Upper lobe of left lung (tissue), 6 donors: ENCODE data around the gene FAM53B. TPM values are rescaled to one million over a fixed set of nuclear protein-coding genes. Genes with fewer than 3 reads are reported as not detected.

ENCODE experiments used
- ATAC-seq, 2 donors: fragments of 200-7000 bp; cut with Tn5 transposase; one replicate each; pipeline ENCODE4 v1.9.1; 2022; ENCODE audit warnings: mild to moderate bottlenecking in 2 of 2, moderate library complexity in 2 of 2; ENCODE audit not compliant: low FRiP score in 2 of 2
- DNase-seq, 2 donors: peaks; one replicate each; pipeline ENCODE4 v3.0.0-alpha.2; 2019 to 2020
- H3K27ac ChIP-seq, 4 donors: fragments of 200-600 bp; sonication (generic); one replicate each; pipeline ENCODE4 v1.5.1; 2016 to 2019
- H3K27me3 ChIP-seq, 4 donors: fragments of 200-600 bp; sonication (generic); one replicate each; pipeline ENCODE4 v1.5.1; 2017 to 2019
- H3K36me3 ChIP-seq, 4 donors: fragments of 200-600 bp; sonication (generic); one replicate each; pipeline ENCODE4 v1.5.1; 2016 to 2019
- H3K4me1 ChIP-seq, 4 donors: fragments of 200-600 bp; sonication (generic); one replicate each; pipeline ENCODE4 v1.5.1; 2018 to 2019
- H3K4me3 ChIP-seq, 4 donors: fragments of 200-600 bp; sonication (generic); one replicate each; pipeline ENCODE4 v1.5.1; 2017 to 2019; ENCODE audit warnings: mild to moderate bottlenecking in 2 of 4, moderate library complexity in 1 of 4
- H3K9me3 ChIP-seq, 4 donors: fragments of 200-600 bp; sonication (generic); one replicate each; pipeline ENCODE4 v1.5.1; 2018 to 2019
- EP300 ChIP-seq, 4 donors: sonication (generic); formaldehyde crosslinking; IDR thresholded peaks; one replicate each; pipeline ENCODE4 v1.5.1; 2017; ENCODE audit warnings: antibody characterized with exemption in 4 of 4, control low read depth in 2 of 4
- POLR2A ChIP-seq, 4 donors: fragments of 450-650 bp; IDR thresholded peaks; one replicate each; pipeline ENCODE4 v1.5.1; 2016 to 2017; ENCODE audit warnings: antibody characterized with exemption in 4 of 4, mild to moderate bottlenecking in 2 of 4
- POLR2AphosphoS5 ChIP-seq, 2 donors: sonication (generic); formaldehyde crosslinking; IDR thresholded peaks; one replicate each; pipeline ENCODE4 v1.5.1; 2017; ENCODE audit warnings: antibody characterized with exemption in 2 of 2
- WGBS, 2 donors: methylation state at CpG; one replicate each; pipeline ENCODE4 v1.1.5; 2017 to 2018; 5-methylcytosine and 5-hydroxymethylcytosine counted together
- total RNA-seq, 6 donors: library from RNA; depleted of rRNA in 4 of 6; stranded (reverse); fragments of >200 nt in 4 of 6; gene quantifications; one replicate each; pipeline versions ENCODE4 v1.1.0 to v1.2.1, GENCODE V29; 2016 to 2021
- TF ChIP-seq, protein P1 (sequence below), 6 experiments: fragments of 450-650 bp in 4 of 6; fragments of 200-600 bp in 2 of 6; sonication (generic) in 2 of 6; IDR thresholded peaks; one replicate each; pipeline ENCODE4 v1.5.1; 2016 to 2019; ENCODE audit warnings: antibody characterized with exemption in 6 of 6
- donor health status: DM: no; HTN: no; CAD: no; lungs with moderate emphysema.
- donor health status: DM: no; HTN: yes; CAD: no; lungs with severe emphysema.

FAM53B gene
- total RNA-seq, 6 donors from 2014 or later = 35.8 to 62.5 (median 47.8) TPM

DNA sequence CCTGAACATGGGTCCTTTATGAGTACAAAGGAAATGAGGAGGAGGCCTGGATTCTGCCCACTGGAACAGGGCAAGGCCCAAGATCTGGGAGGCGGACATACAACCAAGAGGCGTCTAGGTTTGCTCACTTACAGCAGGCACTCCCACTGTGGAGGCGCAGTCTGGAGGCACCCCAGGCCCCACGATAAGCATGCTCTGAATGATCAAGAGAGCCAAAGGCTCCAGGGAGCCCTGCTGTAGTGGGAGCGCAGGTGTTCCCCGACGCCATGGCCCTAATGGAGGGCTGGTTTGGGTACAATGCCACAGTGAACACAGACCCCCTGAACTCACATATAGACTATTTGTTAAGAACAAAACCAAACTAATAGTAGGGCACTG, 88.1 kb downstream of the FAM53B start:
- TF ChIP-seq POLR2A (IDR thresholded peaks at IDR 0.05) = no peak
- TF ChIP-seq EP300 (IDR thresholded peaks at IDR 0.05) = no peak
- TF ChIP-seq, protein P1, sequence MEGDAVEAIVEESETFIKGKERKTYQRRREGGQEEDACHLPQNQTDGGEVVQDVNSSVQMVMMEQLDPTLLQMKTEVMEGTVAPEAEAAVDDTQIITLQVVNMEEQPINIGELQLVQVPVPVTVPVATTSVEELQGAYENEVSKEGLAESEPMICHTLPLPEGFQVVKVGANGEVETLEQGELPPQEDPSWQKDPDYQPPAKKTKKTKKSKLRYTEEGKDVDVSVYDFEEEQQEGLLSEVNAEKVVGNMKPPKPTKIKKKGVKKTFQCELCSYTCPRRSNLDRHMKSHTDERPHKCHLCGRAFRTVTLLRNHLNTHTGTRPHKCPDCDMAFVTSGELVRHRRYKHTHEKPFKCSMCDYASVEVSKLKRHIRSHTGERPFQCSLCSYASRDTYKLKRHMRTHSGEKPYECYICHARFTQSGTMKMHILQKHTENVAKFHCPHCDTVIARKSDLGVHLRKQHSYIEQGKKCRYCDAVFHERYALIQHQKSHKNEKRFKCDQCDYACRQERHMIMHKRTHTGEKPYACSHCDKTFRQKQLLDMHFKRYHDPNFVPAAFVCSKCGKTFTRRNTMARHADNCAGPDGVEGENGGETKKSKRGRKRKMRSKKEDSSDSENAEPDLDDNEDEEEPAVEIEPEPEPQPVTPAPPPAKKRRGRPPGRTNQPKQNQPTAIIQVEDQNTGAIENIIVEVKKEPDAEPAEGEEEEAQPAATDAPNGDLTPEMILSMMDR (IDR thresholded peaks at IDR 0.05) = no peak
- no peak for TF ChIP-seq POLR2AphosphoS5 (IDR thresholded peaks at IDR 0.05)
- Histone ChIP-seq H3K4me3 (no peak overlapping the region), H3K4me1 (peaks cover 41 to 76% (median 60%) of the 10 kb centered on the region in 4 donors), H3K27me3 (no peaks in the 10 kb centered on the region), H3K9me3 (no peaks in the 10 kb centered on the region), H3K36me3 (no peaks in the 10 kb centered on the region), H3K27ac (peak overlapping the region in 2 of 4 donors; percentile 77 to 86)
- ATAC-seq (no peak), DNase-seq (no peak)
- 94 to 100% methylated on average over 4 to 7 of the region's 7 CpGs for WGBS, 2 donors

DNA sequence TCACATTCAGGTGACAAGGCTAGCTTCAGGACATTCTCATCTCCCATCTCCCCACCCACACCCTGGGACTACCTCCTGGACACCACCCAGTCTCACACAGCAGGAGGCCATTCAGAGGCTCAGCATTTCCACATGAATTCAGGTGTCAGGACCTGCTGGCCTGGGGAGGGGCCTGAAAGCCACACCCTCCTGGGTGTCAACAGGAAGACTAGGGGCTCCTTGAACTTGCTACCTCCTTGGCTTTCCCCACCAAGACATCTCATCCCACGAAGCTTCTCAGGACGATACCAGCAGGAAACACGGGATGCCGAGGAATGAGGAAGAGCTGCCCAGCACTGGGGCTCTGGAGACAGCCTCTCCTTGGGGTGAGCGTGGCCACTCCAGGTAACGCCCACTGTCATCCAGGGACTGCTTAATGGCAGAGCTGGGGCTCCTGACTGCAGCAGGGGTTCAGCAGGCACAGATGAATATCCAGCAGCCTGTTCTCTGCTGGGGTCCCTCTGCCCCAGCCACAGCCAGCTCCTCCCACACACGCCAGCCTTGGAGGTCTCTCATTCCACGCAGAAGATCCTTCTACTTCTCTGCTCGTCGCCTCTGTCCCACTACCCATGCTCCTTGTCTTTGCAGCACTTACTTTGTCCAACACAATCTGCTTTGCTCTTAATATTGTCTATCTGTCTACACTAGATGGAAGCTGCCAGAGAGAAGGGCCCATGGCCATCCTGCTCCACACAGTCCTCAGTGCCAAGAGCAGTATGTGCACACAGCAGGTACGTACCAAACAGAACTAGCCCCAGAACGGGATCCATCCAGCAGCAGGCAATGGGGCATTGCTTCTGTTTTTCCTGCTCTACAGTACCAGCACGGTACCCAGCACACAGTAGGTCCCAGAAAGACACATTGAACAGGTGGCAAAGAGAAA, 88.7 kb downstream of the FAM53B start:
- ATAC-seq (no peak), DNase-seq (no peak)
- Histone ChIP-seq H3K27ac (peak overlapping the region; percentile 71 to 86 (median 76)), H3K4me3 (no peak overlapping the region), H3K27me3 (no peaks in the 10 kb centered on the region), H3K4me1 (peaks cover 45 to 81% (median 59%) of the 10 kb centered on the region in 4 donors), H3K36me3 (no peaks in the 10 kb centered on the region), H3K9me3 (no peaks in the 10 kb centered on the region)
- TF ChIP-seq, protein P1 (IDR thresholded peaks at IDR 0.05) = no peak
- no peak for TF ChIP-seq EP300 (IDR thresholded peaks at IDR 0.05)
- no peak for TF ChIP-seq POLR2A (IDR thresholded peaks at IDR 0.05)
- TF ChIP-seq POLR2AphosphoS5 (IDR thresholded peaks at IDR 0.05) = no peak
- 79 to 91% methylated on average over 11 to 13 of the region's 13 CpGs for WGBS, 2 donors

DNA sequence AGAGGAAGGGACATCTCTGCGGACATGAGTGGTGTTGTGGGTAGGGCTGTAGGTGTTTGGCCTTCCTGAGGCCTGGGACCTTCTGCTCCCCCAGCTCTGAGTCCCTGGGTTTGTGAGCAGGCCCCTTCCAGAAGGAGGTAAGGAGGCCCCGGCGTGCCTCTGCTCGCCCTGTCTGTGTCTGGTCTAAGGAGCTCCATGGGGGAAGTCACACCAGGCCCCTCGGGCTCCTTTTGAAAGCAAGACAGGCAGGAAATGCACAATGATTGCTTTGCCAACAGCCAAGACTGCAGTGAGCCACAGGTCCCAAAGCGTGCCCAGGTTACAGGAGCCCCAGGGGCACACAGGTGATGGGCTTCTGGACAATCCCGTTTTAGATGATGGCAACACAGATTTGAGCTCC, 89.5 kb downstream of the FAM53B start:
- 33 to 75% methylated on average over 2 to 7 of the region's 7 CpGs for WGBS, 2 donors
- Histone ChIP-seq H3K4me3 (no peak overlapping the region), H3K36me3 (no peaks in the 10 kb centered on the region), H3K27me3 (no peaks in the 10 kb centered on the region), H3K4me1 (peaks cover 42 to 81% (median 57%) of the 10 kb centered on the region in 4 donors), H3K27ac (peak overlapping the region; percentile 71 to 86 (median 76)), H3K9me3 (no peaks in the 10 kb centered on the region)
- TF ChIP-seq, protein P1 (IDR thresholded peaks at IDR 0.05) = no peak
- TF ChIP-seq POLR2A (IDR thresholded peaks at IDR 0.05) (no peak), EP300 (IDR thresholded peaks at IDR 0.05) (no peak), POLR2AphosphoS5 (IDR thresholded peaks at IDR 0.05) (no peak)
- ATAC-seq (no peak), DNase-seq (no peak)

DNA sequence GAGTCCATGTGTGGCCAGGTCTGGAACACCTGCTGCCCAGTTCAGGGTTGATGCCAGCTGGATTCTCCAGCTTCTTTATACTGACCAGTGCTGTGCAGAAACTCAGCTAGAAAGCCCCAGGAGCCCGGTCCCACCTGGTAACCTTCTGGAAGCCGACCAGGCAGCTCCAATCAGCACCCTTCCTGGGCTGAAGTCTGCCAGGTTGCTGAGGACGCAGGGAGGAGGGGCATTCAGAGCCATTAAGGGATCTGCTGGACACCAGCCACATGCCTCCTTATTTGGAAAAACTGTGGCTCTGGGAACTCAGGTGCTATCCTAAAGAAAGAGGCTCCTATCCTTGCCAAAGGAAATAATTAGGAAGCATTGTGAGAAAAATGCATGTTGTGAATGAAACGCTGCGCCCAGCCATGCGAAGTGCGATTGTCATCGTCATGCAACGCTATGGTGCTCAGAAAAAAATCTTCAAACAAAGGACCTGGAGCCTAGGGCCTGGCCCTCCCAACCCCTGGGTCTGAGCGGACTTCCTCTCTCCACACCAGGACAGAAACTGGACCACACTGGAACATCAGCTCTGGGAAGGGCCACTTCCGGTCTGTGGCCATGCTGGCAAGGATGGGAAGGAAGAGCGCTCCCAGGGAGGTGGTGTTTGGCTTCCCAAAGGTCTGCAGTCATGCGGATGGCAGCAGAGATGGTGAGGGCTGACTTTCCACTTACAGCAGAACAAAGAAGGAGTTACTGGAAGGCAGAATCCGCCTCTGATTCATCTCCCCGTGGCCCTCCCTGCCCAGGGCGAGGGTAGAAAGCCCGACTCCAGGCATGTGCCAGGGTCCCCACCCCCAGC, 90.1 kb downstream of the FAM53B start:
- Histone ChIP-seq H3K27ac (peak overlapping the region; percentile 71 to 86 (median 76)), H3K4me1 (peaks cover 48 to 81% (median 61%) of the 10 kb centered on the region in 4 donors), H3K36me3 (no peaks in the 10 kb centered on the region), H3K9me3 (no peaks in the 10 kb centered on the region), H3K4me3 (no peak overlapping the region), H3K27me3 (no peaks in the 10 kb centered on the region)
- DNase-seq (no peak), ATAC-seq (peak; percentile 5 to 46)
- 67 to 72% methylated on average over 9 to 14 of the region's 17 CpGs for WGBS, 2 donors
- TF ChIP-seq, protein P1 (IDR thresholded peaks at IDR 0.05) = no peak
- peak in 1 of 4 donors; percentile 45 for TF ChIP-seq EP300 (IDR thresholded peaks at IDR 0.05)
- TF ChIP-seq POLR2A (IDR thresholded peaks at IDR 0.05) = no peak
- TF ChIP-seq POLR2AphosphoS5 (IDR thresholded peaks at IDR 0.05) = peak; percentile 62 to 63
